DOHH2 (cell line): ENCODE data around the gene MLF2.

ENCODE experiments used
- H3F3A ChIP-seq: fragments of 200-600 bp; sonication (generic), shearing (Covaris generic); 2 replicates; pipeline ENCODE4 v1.6.0; 2016; ENCODE audit warnings: antibody characterized with exemption, mild to moderate bottlenecking; ENCODE audit not compliant: control insufficient read depth, insufficient read depth
- H3K27ac ChIP-seq: fragments of 200-600 bp; sonication (generic); 2 replicates; pipeline ENCODE4 v1.5.1; 2014; ENCODE audit warnings: low read depth, mild to moderate bottlenecking, low read length, moderate library complexity
- H3K27me3 ChIP-seq: fragments of 200-600 bp; sonication (generic); 2 replicates; pipeline ENCODE4 v1.6.1; 2014; ENCODE audit warnings: mild to moderate bottlenecking, low read length, mixed read lengths; ENCODE audit not compliant: control insufficient read depth
- H3K36me3 ChIP-seq: fragments of 200-600 bp; sonication (generic); 2 replicates; pipeline ENCODE4 v1.6.1; 2014; ENCODE audit warnings: mild to moderate bottlenecking, low read length, moderate library complexity, mixed read lengths; ENCODE audit not compliant: control insufficient read depth
- H3K4me1 ChIP-seq: fragments of 200-600 bp; sonication (generic); 2 replicates; pipeline ENCODE4 v1.6.1; 2014; ENCODE audit warnings: mild to moderate bottlenecking, low read length, mixed read lengths; ENCODE audit not compliant: control insufficient read depth
- H3K4me2 ChIP-seq: fragments of 200-600 bp; sonication (generic); 2 replicates; pipeline ENCODE4 v1.6.0; 2014; ENCODE audit warnings: mild to moderate bottlenecking, low read length, moderate library complexity
- H3K4me3 ChIP-seq: fragments of 200-600 bp; sonication (generic); 2 replicates; pipeline ENCODE4 v1.5.1; 2014; ENCODE audit warnings: mild to moderate bottlenecking, low read length, mixed read lengths
- H3K79me2 ChIP-seq: fragments of 200-600 bp; sonication (generic); 2 replicates; pipeline ENCODE4 v1.6.1; 2014; ENCODE audit warnings: mild to moderate bottlenecking, low read length, mixed read lengths; ENCODE audit not compliant: control insufficient read depth
- H3K9me2 ChIP-seq: fragments of 200-600 bp; sonication (generic); replicated peaks from 2 replicates; pipeline ENCODE4 v1.6.1; 2014; ENCODE audit warnings: mild to moderate bottlenecking, low read length, mixed read lengths; ENCODE audit not compliant: control insufficient read depth
- H3K9me3 ChIP-seq: fragments of 200-600 bp; sonication (generic); 2 replicates; pipeline ENCODE4 v1.6.1; 2014; ENCODE audit warnings: antibody characterized with exemption, low read length, mixed read lengths; ENCODE audit not compliant: control insufficient read depth, insufficient read depth
- H4K20me1 ChIP-seq: fragments of 200-600 bp; sonication (generic); 2 replicates; pipeline ENCODE4 v1.6.0; 2014; ENCODE audit warnings: low read depth, mild to moderate bottlenecking, antibody characterized with exemption, low read length, moderate library complexity; ENCODE audit not compliant: control insufficient read depth, insufficient read depth
- EZH2phosphoT487 ChIP-seq: fragments of 200-600 bp; sonication (generic); IDR thresholded peaks from 2 replicates; pipeline ENCODE4 v1.6.1; 2017; ENCODE audit warnings: borderline replicate concordance, mild to moderate bottlenecking, antibody characterized with exemption, low read length, moderate library complexity, mixed read lengths
- TF ChIP-seq, protein P1 (sequence below): fragments of 200-600 bp; sonication (generic); IDR thresholded peaks from one replicate; pipeline ENCODE4 v1.5.1; 2014; ENCODE audit warnings: antibody characterized with exemption, mild to moderate bottlenecking, low read depth, low read length; ENCODE audit not compliant: poor library complexity, severe bottlenecking

MLF2 gene

DNA sequence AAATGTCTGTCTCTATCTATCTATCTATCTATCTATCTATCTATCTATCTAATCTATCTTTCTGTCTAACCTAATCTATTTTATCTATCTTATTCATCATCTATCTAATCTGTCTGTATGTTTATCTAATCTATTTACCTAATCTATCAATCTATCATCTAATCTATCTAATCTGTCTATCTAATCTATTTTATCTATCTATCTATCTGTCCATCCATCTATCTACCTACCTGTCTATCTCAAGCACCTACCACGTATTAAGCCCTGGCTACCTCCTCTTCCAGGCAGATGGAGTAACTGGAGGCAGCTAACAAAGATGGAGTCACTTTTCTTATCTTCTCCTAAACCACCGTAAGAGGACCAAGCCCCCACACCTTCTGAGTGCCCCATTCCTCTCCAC, 42.1 kb upstream of the MLF2 start:
- Histone ChIP-seq H3K27me3 (peaks cover 36% of the 10 kb centered on the region), H3K4me2 (no peak overlapping the region), H3K4me1 (peaks cover 13% of the 10 kb centered on the region), H3K4me3 (no peak overlapping the region), H3F3A (no peaks in the 10 kb centered on the region), H3K9me3 (no peaks in the 10 kb centered on the region), H3K27ac (no peak overlapping the region), H4K20me1 (no peaks in the 10 kb centered on the region), H3K9me2 (no peaks in the 10 kb centered on the region), H3K79me2 (no peaks in the 10 kb centered on the region), H3K36me3 (no peaks in the 10 kb centered on the region)
- TF ChIP-seq EZH2phosphoT487 = no peak
- TF ChIP-seq, protein P1, sequence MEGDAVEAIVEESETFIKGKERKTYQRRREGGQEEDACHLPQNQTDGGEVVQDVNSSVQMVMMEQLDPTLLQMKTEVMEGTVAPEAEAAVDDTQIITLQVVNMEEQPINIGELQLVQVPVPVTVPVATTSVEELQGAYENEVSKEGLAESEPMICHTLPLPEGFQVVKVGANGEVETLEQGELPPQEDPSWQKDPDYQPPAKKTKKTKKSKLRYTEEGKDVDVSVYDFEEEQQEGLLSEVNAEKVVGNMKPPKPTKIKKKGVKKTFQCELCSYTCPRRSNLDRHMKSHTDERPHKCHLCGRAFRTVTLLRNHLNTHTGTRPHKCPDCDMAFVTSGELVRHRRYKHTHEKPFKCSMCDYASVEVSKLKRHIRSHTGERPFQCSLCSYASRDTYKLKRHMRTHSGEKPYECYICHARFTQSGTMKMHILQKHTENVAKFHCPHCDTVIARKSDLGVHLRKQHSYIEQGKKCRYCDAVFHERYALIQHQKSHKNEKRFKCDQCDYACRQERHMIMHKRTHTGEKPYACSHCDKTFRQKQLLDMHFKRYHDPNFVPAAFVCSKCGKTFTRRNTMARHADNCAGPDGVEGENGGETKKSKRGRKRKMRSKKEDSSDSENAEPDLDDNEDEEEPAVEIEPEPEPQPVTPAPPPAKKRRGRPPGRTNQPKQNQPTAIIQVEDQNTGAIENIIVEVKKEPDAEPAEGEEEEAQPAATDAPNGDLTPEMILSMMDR = no peak

DNA sequence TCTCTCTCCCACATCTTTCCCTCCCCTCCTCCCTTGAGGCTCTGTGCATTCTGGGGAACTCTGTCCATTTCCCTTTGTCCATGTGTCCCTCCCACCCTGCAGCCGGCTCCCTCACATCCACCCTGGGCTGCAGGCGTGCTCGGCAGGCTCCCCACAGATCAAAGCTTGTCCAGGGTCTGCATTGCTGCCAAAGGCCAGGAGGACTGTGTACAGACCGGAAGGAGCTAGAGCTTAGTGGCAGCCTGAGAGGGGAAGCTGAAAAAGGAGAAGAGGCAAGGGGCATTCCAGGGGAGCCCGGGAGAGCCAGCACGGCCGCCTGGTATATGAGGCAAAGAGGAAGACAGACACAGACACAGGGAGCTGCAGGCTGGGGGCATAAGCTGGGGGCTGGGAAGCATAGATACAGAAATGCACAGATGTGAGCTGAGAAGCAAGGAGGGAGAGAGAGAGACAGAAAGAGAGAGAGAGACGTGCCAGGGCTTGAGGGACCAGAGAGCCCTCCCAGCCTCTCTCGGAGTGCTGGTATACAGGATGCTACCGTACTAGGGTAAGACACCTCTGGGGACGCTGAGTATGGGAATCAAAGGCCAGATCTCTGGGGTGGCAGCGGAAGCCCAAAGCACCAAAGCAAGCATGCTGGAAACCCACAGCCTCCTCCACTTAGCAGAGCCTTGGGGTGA, 39.7 kb upstream of the MLF2 start:
- H3F3A ChIP-seq = no peaks in the 10 kb centered on the region
- peak overlapping the region; percentile 20; the same call in 1 of the 2 replicates for H3K4me2 ChIP-seq
- peaks cover 13% of the 10 kb centered on the region for H3K4me1 ChIP-seq
- H3K9me2 ChIP-seq = no peaks in the 10 kb centered on the region
- no peak overlapping the region for H3K4me3 ChIP-seq
- no peaks in the 10 kb centered on the region for H3K9me3 ChIP-seq
- no peak overlapping the region for H3K27ac ChIP-seq
- H3K27me3 ChIP-seq = peaks cover 44% of the 10 kb centered on the region
- H4K20me1 ChIP-seq = no peaks in the 10 kb centered on the region
- H3K79me2 ChIP-seq = no peaks in the 10 kb centered on the region
- TF ChIP-seq, protein P1 = no peak
- no peak for TF ChIP-seq EZH2phosphoT487
- H3K36me3 ChIP-seq = no peaks in the 10 kb centered on the region

DNA sequence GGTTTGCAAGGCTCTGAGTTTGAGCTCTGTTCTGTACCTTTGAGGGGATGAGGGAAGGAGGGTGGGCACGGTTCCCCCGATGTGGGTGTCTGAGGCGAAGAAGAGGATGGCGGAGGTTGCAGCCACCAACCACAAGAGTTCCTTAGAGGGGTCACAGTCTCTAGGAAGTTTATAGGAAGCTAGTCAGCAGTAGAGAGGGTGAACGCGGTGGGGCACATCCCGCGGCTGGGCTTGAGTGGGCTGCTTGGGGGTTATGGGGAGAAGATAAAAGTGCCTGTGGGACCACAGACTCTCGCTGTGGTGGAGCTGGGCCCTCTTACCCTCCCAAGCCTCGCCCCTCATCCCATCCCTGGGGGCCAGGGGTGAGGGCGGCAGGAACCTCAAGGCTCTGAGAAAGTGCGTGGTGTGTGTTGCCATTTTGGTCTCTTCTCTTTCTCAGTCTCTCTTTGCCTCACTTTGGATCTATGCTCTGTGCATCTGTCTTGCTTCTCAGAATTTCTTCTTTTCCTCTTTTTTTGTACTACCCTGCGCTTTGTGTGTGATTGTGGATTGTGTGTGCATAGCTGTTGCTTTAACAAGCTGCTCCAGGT, 39.1 kb upstream of the MLF2 start:
- no peaks in the 10 kb centered on the region for H4K20me1 ChIP-seq
- peaks cover 42% of the 10 kb centered on the region for H3K27me3 ChIP-seq
- peaks cover 13% of the 10 kb centered on the region for H3K4me1 ChIP-seq
- no peak overlapping the region for H3K27ac ChIP-seq
- TF ChIP-seq, protein P1 = no peak
- no peak for TF ChIP-seq EZH2phosphoT487
- H3K4me3 ChIP-seq = no peak overlapping the region
- no peaks in the 10 kb centered on the region for H3K9me2 ChIP-seq
- H3F3A ChIP-seq = no peaks in the 10 kb centered on the region
- H3K4me2 ChIP-seq = no peak overlapping the region
- no peaks in the 10 kb centered on the region for H3K9me3 ChIP-seq
- no peaks in the 10 kb centered on the region for H3K36me3 ChIP-seq
- no peaks in the 10 kb centered on the region for H3K79me2 ChIP-seq
